ENCODE measurements around the gene TRAF2.

GRCh38 chr9:136939996-136940525 is 53.7 kb downstream of the TRAF2 start:
- TF ChIP-seq CTCF (IDR thresholded peaks at IDR 0.05 in 2 of 3, conservative IDR thresholded peaks at IDR 0.05 in 1 of 3; ENCODE audit: insufficient read depth in 2 of 3, low read depth in 1 of 3, low read length in 3 of 3): no peak
- no peak for TF ChIP-seq OTX1 (CRISPR knock-in tag; IDR thresholded peaks at IDR 0.05)
- no peak for TF ChIP-seq TCF7 (IDR thresholded peaks at IDR 0.05; ENCODE audit: borderline replicate concordance)
- TF ChIP-seq POLR2AphosphoS5 (IDR thresholded peaks at IDR 0.05; ENCODE audit: control insufficient read depth, insufficient read depth, low read depth, low read length): no peak
- no peak for TF ChIP-seq ZNF274 (IDR thresholded peaks at IDR 0.05; ENCODE audit: borderline replicate concordance, low read depth, low read length)
- no peak for TF ChIP-seq ZNF407 (IDR thresholded peaks at IDR 0.05; ENCODE audit: low read depth)
- TF ChIP-seq KDM4B (IDR thresholded peaks at IDR 0.05; ENCODE audit: borderline replicate concordance in 2 of 2, low read depth in 1 of 2): no peak
- TF ChIP-seq TCF7L2 (IDR thresholded peaks at IDR 0.05; ENCODE audit: low read depth, low read length): no peak
- no peak for TF ChIP-seq ZC3H11A (IDR thresholded peaks at IDR 0.05; ENCODE audit: low read depth, low read length)
- TF ChIP-seq ETV5 (CRISPR knock-in tag; IDR thresholded peaks at IDR 0.05; ENCODE audit: low read depth): no peak
- TF ChIP-seq ZNF133 (CRISPR knock-in tag; IDR thresholded peaks at IDR 0.05): no peak
- TF ChIP-seq ZNF77 (CRISPR knock-in tag; IDR thresholded peaks at IDR 0.05): no peak
- no peak for TF ChIP-seq POLR2A (conservative IDR thresholded peaks at IDR 0.05)
- no peak for TF ChIP-seq HNRNPL (IDR thresholded peaks at IDR 0.05; ENCODE audit: low read depth, low read length)
